KOPT-K1 (cell line): ENCODE results near the gene SPATA32.

Experiments
- H3K27ac ChIP-seq: fragments of 200-600 bp; sonication (generic); 2 replicates; pipeline ENCODE4 v1.5.1; 2016; ENCODE audit warnings: antibody characterized with exemption, mild to moderate bottlenecking, low read depth, low read length; ENCODE audit not compliant: poor library complexity, severe bottlenecking
- H3K36me3 ChIP-seq: fragments of 200-600 bp; sonication (generic); 2 replicates; pipeline ENCODE4 v1.5.1; 2017; ENCODE audit warnings: antibody characterized with exemption, mild to moderate bottlenecking, low read length, moderate library complexity; ENCODE audit not compliant: insufficient read depth
- H3K9me3 ChIP-seq: fragments of 200-600 bp; sonication (generic); 2 replicates; pipeline ENCODE4 v1.5.1; 2017; ENCODE audit warnings: antibody characterized with exemption, low read length, mild to moderate bottlenecking; ENCODE audit not compliant: insufficient read depth, poor library complexity, severe bottlenecking

Gene SPATA32

DNA sequence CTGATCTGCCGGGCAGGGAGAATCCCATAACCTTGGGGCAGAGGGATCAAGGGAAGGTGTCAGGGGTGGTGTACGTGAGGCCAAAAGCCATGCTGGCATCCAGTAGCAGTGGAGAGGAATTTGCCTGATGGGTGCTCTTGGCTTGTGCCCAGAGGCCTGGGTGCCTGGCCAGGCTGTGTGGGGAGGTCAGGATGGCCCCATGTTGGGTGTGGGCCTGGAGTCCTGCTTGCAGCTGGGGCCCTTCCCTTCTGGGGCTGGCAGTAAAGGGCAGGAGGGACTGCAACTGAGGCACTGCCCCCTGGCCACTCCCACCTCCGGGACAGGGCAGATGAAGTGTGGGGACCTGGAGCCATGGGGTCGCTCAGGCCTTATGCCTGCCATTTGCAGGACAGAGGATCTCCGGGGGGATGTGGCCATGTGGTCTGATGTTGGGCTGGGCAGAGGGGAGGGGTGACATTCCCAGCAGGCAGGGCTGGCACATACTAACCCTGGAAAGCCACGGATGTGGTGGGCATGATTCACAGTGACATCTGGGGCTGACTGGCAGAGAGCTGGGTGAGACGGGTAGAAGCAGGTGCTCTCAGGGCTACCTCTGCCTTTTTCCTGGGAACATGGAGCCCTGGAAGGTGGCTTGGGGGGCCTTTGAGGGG lies 36.7 kb downstream of the SPATA32 start:
- H3K9me3 ChIP-seq = no peaks in the 10 kb centered on the region
- peak overlapping the region; percentile 98 for H3K27ac ChIP-seq
- H3K36me3 ChIP-seq = 0 out of 2 replicates have a peak, but pooled peaks cover under 1% of the 10 kb centered on the region

DNA sequence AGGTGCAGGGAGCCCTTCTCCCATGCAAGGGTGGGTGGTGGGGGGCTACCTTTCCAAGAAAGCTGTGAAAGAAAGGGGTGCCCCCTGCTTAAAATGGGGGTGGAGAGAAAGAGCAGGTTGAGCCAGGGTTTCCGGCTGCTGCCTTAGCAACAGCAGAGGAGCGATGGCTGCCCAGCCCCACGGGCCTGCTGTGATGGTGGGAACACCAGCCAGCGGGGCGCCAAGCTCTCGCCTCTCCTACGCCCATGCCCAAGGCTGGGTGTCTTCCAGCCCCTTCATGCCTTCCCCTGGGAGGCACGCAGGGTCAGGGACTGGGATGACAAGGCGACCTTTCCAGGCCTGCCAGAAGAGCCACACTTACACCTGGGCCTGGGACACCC lies 37.2 kb downstream of the SPATA32 start:
- H3K36me3 ChIP-seq = no peaks in the 10 kb centered on the region
- peak overlapping the region; percentile 98 for H3K27ac ChIP-seq
- no peaks in the 10 kb centered on the region for H3K9me3 ChIP-seq

DNA sequence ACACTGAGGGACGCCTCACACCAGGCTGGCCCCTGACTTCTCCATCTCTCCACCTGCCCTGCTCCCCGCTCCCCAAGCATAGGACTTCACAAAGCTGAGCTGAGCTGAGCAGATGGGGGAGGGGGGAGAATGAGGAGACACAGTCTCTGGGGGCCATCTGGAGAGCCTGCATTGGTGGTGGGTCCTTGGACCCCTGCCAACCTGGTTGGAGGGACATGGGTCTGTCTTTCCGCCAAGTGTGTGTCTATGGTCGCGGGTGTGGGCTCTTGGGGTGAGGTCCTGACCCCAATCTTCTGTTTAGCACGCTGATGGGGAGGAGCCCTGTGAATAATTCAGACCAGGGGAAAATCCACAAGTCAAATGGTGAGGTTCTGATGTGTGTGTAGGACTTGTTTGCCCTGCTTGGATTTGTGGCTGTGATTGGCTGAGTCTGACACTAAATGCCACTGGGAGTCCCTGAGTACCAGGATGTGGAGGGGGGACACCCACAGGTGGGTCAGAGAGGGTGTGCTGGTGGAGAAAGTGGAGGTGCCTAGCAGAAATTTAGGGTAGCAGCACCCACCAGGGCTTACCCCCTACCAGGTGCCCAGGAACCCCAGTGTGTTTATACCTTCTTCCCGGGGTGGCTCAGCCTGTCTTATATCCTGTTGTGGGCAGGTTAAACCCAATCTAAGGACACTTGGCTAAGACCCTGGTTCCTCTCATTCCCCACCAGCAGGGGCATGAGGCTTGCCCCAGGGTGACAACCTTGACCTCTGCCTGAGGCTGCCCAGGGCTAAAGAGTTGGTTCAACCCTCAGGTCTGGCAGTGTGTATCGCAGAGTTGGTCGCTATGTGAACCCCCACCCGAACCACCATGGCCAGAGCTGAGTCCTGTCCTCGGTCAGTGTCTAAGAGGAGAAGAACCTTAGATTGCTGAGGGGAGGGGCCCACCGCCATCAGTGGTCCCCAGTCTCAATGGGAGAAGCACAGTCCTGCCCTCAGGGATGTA lies 38.1 kb downstream of the SPATA32 start:
- H3K27ac ChIP-seq = peak overlapping the region; percentile 98
- H3K9me3 ChIP-seq = no peaks in the 10 kb centered on the region
- H3K36me3 ChIP-seq = no peaks in the 10 kb centered on the region

GRCh38 chr17:45222996-45223538 lies 38.8 kb downstream of the SPATA32 start:
- Histone ChIP-seq H3K9me3 (no peaks in the 10 kb centered on the region), H3K27ac (peak overlapping the region; percentile 98), H3K36me3 (no peaks in the 10 kb centered on the region)

- H3K27ac ChIP-seq = peak overlapping the region; percentile 98
- H3K36me3 ChIP-seq = no peaks in the 10 kb centered on the region
- no peaks in the 10 kb centered on the region for H3K9me3 ChIP-seq
Observed at GRCh38 chr17:45222289-45222995, 39.5 kb downstream of the SPATA32 start.

- Histone ChIP-seq H3K27ac (peak overlapping the region; percentile 98), H3K9me3 (no peaks in the 10 kb centered on the region), H3K36me3 (0 out of 2 replicates have a peak, but pooled peaks cover 4% of the 10 kb centered on the region)
Observed at GRCh38 chr17:45222014-45222288, 39.9 kb downstream of the SPATA32 start.

GRCh38 chr17:45221081-45222013 lies 40.5 kb downstream of the SPATA32 start, which contains the start of gene FMNL1:
TSS of gene FMNL1 (plus strand) at chr17:45221885. CDS start at chr17:45222125, 240 bp downstream.
- Histone ChIP-seq H3K27ac (peak within 1 kb of the TSS; percentile 98), H3K36me3 (peaks cover 10% of the 10 kb centered on the region; the same call in 1 of the 2 replicates), H3K9me3 (no peaks in the 10 kb centered on the region)

DNA sequence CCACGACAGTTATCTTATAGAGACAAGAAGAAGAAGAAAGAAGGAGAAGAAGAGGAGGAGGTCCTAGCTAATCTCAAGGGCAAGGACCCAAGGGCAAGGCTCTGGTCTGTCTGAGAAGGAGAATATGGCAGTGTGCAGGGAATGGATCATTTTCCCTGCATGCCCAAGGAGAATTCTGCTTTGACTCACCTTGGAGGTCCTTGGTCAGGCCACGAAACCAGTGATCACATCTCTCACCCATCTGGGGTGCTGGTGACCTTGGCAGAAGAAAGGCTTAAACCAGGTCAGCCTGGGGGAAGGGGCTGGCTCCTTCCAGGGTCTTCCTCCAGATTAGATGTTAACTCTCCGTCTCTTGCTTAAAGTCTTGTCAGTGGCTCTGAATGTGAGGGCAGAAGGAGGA lies 41.8 kb downstream of the SPATA32 start:
- Histone ChIP-seq H3K27ac (peak overlapping the region; percentile 98), H3K36me3 (peaks cover 15% of the 10 kb centered on the region; the same call in 1 of the 2 replicates), H3K9me3 (no peaks in the 10 kb centered on the region)

- Histone ChIP-seq H3K36me3 (peaks cover 15% of the 10 kb centered on the region; the same call in 1 of the 2 replicates), H3K27ac (peak overlapping the region; percentile 38), H3K9me3 (no peaks in the 10 kb centered on the region)
Observed at GRCh38 chr17:45218895-45219661, 42.8 kb downstream of the SPATA32 start.
